ENCODE measurements around the gene JOSD1.

Gene JOSD1

GRCh38 chr22:38675833-38676232 is 24.9 kb downstream of the JOSD1 start:
- no peak for TF ChIP-seq CTCF (conservative IDR thresholded peaks at IDR 0.05; ENCODE audit: control insufficient read depth, insufficient read depth, low read depth, low read length)
- no peak overlapping the region for H3K4me3 ChIP-seq (ENCODE audit: control insufficient read depth, low read depth, low read length)
- DNase-seq (ENCODE audit: low read depth): no peak

- DNase-seq (ENCODE audit: low read depth): no peak
- TF ChIP-seq CTCF (conservative IDR thresholded peaks at IDR 0.05; ENCODE audit: control insufficient read depth, insufficient read depth, low read depth, low read length): no peak
- H3K4me3 ChIP-seq (ENCODE audit: control insufficient read depth, low read depth, low read length): no peak overlapping the region
These were observed 25.9 kb downstream of the JOSD1 start for GRCh38 chr22:38674888-38675287.

- TF ChIP-seq CTCF (conservative IDR thresholded peaks at IDR 0.05; ENCODE audit: control insufficient read depth, insufficient read depth, low read depth, low read length): no peak
- H3K4me3 ChIP-seq (ENCODE audit: control insufficient read depth, low read depth, low read length): peak overlapping the region; percentile 91
- peak; percentile 6 for DNase-seq (ENCODE audit: low read depth)
These were observed 43.5 kb downstream of the JOSD1 start for GRCh38 chr22:38657045-38657909.

GRCh38 chr22:38656256-38657044 is 44.3 kb downstream of the JOSD1 start, which contains the start of the genes CBY1 and FAM227A:
Gene CBY1 (plus strand): TSS chr22:38656638. CDS start chr22:38668055, 11,417 bp downstream.
Gene FAM227A (minus strand): TSS chr22:38656392. CDS start chr22:38650168, 6,224 bp downstream.
- TF ChIP-seq CTCF (conservative IDR thresholded peaks at IDR 0.05; ENCODE audit: control insufficient read depth, insufficient read depth, low read depth, low read length): no peak
- peak within 1 kb of the TSS; percentile 91 for H3K4me3 ChIP-seq (ENCODE audit: control insufficient read depth, low read depth, low read length)
- peak; percentile 72 for DNase-seq (ENCODE audit: low read depth)

- no peak for TF ChIP-seq CTCF (conservative IDR thresholded peaks at IDR 0.05; ENCODE audit: control insufficient read depth, insufficient read depth, low read depth, low read length)
- DNase-seq (ENCODE audit: low read depth): peak; percentile 12
- H3K4me3 ChIP-seq (ENCODE audit: control insufficient read depth, low read depth, low read length): peak overlapping the region; percentile 91
These were observed 45.1 kb downstream of the JOSD1 start for GRCh38 chr22:38655519-38656255.

- DNase-seq (ENCODE audit: low read depth): peak; percentile 5
- TF ChIP-seq CTCF (conservative IDR thresholded peaks at IDR 0.05; ENCODE audit: control insufficient read depth, insufficient read depth, low read depth, low read length): no peak
- no peak overlapping the region for H3K4me3 ChIP-seq (ENCODE audit: control insufficient read depth, low read depth, low read length)
These were observed 47.0 kb downstream of the JOSD1 start for GRCh38 chr22:38653741-38654140.
